Brain microvascular endothelial cell (primary cell): ENCODE measurements around the gene C18orf63.
"Not testable (repeated sequence)": the region's sequence is repeated elsewhere in the genome, so short reads cannot be mapped to it uniquely, and the experiment has no call there.

ENCODE experiments used
- DNase-seq: peaks from one replicate; pipeline ENCODE4 v3.0.0-alpha.2; 2020
- H3K27ac ChIP-seq: fragments of 250-450 bp; sonication (Bioruptor Pico); 2 replicates; pipeline ENCODE4 v1.5.1; 2020; ENCODE audit warnings: mild to moderate bottlenecking, moderate library complexity
- H3K27me3 ChIP-seq: fragments of 250-450 bp; sonication (Bioruptor Pico); replicated peaks from 2 replicates; pipeline ENCODE4 v1.5.1; 2020; ENCODE audit warnings: mild to moderate bottlenecking
- H3K36me3 ChIP-seq: fragments of 250-450 bp; sonication (Bioruptor Pico); replicated peaks from 2 replicates; pipeline ENCODE4 v1.5.1; 2020; ENCODE audit warnings: mild to moderate bottlenecking
- H3K4me3 ChIP-seq: 2 replicates; pipeline ENCODE4 v1.5.1; 2011; ENCODE audit warnings: low read depth, mild to moderate bottlenecking, control low read depth, low read length, moderate library complexity
- in situ Hi-C: cut with HindIII; loops from 2 replicates; pipeline ENCODE4 v1.10.0; 2017; ENCODE audit warnings: low sequenced_read_pairs, low pct_ligation_motif_present
- TF ChIP-seq, protein P1 (sequence below): IDR thresholded peaks from 2 replicates; pipeline ENCODE4 v1.5.1; 2011; ENCODE audit warnings: low read depth, mild to moderate bottlenecking, moderate library complexity, low read length, control low read depth, inconsistent platforms; ENCODE audit errors: missing control alignments

C18orf63 gene

DNA sequence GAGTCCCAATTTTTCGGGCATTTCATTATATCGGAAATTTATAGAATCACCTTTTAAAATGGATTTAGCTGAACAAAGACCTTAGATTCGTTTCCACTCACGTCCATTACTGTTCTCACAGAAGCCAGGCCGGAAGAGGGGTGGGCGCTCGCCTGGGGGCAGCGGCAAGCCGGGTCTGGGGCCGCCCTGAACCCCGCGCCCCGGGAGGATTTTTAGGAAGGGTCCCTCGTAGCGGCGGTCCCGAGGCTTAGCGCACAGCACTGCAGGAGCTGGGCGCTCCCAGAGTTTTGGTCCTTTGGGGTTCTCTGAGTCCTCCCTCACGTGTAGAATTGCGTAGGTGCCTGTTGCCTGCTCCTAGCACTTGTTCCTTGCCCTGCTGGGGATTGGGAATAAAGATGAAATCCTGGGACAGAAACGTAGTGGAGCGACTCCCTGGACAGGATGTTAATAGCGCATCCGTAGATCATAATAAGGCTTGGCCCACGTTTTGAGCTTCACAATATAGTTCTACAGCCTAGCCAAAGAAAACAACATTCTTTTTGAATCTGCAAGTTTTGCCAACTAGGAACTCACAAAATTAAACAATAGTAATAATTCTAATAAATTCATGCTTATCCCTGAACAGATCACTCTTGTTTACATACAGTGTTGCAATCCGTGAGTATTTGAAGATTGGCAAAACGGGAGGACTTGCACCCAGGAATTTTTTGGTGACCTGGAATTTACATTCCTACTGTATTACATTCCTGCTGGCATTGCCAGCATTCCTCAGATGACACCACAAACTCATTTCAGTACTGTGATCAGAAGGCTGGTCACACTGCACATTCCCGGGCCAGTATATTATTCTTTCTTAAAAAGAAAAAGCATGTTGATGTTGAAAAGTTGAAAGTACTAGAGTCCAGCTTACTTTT is 875 bp downstream of the C18orf63 start:
- Histone ChIP-seq H3K36me3 (no peaks in the 10 kb centered on the region), H3K4me3 (no peak overlapping the region), H3K27ac (no peak overlapping the region), H3K27me3 (no peaks in the 10 kb centered on the region)
- TF ChIP-seq, protein P1, sequence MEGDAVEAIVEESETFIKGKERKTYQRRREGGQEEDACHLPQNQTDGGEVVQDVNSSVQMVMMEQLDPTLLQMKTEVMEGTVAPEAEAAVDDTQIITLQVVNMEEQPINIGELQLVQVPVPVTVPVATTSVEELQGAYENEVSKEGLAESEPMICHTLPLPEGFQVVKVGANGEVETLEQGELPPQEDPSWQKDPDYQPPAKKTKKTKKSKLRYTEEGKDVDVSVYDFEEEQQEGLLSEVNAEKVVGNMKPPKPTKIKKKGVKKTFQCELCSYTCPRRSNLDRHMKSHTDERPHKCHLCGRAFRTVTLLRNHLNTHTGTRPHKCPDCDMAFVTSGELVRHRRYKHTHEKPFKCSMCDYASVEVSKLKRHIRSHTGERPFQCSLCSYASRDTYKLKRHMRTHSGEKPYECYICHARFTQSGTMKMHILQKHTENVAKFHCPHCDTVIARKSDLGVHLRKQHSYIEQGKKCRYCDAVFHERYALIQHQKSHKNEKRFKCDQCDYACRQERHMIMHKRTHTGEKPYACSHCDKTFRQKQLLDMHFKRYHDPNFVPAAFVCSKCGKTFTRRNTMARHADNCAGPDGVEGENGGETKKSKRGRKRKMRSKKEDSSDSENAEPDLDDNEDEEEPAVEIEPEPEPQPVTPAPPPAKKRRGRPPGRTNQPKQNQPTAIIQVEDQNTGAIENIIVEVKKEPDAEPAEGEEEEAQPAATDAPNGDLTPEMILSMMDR = no peak
- peak; percentile 58 for DNase-seq
- in situ Hi-C loops = no loop called here

DNA sequence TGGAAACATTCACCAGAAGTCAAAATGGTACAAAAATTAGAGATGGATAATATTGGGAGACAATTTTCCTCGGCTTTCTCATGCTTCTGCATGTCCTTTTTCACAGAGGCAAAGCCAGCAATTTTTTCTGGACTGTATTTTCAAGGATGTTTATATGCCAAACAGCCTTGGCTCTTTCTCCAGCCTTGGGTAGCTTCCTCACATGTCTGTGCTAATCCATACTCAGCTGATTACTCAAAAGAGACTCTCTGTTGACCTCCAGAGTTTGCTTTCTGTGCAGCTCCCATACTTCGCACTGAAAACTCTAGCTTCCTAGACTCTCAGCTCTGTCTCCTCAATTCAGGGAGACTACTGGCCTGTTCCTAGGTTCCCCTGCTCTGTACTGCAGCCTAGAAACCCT is 10.6 kb downstream of the C18orf63 start:
- TF ChIP-seq, protein P1 = no peak
- no peak for DNase-seq
- Histone ChIP-seq H3K27ac (no peak overlapping the region), H3K27me3 (no peaks in the 10 kb centered on the region), H3K36me3 (no peaks in the 10 kb centered on the region), H3K4me3 (no peak overlapping the region)
- in situ Hi-C loops = loop anchor here (25.0 kb wide), 1 partner anchor 139 kb away; no protein-coding TSS in a partner anchor

DNA sequence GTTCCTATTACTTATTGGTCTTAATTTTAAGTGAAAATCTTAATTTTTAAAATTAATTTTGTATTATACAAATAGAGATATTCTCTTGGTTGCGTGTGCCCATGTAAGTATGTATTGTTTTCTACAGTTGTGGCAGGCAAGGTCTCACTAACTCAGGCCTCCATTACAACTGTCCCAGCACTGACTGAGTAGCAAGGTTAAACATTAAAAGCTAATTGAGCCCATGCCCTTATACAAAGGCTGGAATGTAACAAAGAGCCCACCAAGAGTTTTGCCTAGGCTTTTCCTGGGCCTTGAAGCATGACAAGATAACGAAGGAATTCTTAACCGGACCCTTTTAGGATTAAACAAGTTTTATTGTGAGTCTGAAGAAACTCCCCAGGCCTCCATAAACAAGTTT is 11.2 kb downstream of the C18orf63 start:
- not testable (repeated sequence) for H3K27ac ChIP-seq, H3K27me3 ChIP-seq, DNase-seq, H3K4me3 ChIP-seq, H3K36me3 ChIP-seq
- in situ Hi-C loops = loop anchor here (25.0 kb wide), 1 partner anchor 139 kb away; no protein-coding TSS in a partner anchor

DNA sequence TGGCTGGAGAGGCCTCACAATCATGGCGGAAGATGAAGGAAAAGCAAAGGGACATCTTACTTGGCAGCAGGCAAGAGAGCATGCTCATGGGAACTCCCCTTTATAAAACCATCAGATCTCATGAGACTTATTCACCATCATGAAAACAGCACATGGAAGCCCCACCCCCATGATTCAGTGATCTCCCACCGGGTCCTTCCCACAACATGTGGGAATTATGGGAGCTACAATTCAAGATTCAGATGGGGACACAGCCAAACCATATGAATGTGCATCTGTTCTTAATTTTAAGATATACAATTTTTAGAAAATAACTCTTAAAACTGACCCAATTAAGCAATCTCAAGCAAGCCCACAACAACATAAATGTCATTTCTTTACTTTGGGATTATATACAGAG is 12.6 kb downstream of the C18orf63 start:
- in situ Hi-C loops = loop anchor here (25.0 kb wide), 1 partner anchor 141 kb away; no protein-coding TSS in a partner anchor
- TF ChIP-seq, protein P1 = no peak
- no peak for DNase-seq
- Histone ChIP-seq H3K36me3 (no peaks in the 10 kb centered on the region), H3K27ac (no peak overlapping the region), H3K27me3 (no peaks in the 10 kb centered on the region), H3K4me3 (no peak overlapping the region)

DNA sequence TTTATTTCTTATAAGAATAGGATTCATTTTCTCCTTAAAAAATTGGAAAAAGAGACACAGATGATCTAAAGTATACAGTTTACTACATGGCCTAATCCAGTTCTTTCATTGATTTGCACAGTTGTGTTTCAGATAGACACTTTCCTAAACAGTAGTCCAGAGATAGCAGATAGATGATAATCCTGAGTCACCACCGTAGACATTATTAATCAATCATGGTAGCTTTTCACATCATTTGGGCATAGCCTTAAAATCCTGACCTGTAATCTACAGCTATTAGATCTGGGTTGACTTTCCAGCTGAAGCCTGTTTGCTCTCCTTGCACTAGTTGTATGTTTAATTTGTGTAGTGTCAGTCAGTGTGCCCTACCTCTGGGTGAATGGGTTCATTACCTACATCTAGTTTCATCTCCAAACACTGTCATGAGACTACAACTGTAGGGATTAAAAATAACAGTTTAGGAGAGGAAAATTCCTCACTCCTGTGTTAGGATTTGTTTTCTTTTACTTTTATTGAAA is 14.1 kb downstream of the C18orf63 start:
- in situ Hi-C loops = loop anchor here (25.0 kb wide), 1 partner anchor 142 kb away; no protein-coding TSS in a partner anchor
- DNase-seq = no peak
- H3K36me3 ChIP-seq = no peaks in the 10 kb centered on the region
- no peak overlapping the region for H3K4me3 ChIP-seq
- TF ChIP-seq, protein P1 = no peak
- H3K27me3 ChIP-seq = no peaks in the 10 kb centered on the region
- H3K27ac ChIP-seq = no peak overlapping the region

DNA sequence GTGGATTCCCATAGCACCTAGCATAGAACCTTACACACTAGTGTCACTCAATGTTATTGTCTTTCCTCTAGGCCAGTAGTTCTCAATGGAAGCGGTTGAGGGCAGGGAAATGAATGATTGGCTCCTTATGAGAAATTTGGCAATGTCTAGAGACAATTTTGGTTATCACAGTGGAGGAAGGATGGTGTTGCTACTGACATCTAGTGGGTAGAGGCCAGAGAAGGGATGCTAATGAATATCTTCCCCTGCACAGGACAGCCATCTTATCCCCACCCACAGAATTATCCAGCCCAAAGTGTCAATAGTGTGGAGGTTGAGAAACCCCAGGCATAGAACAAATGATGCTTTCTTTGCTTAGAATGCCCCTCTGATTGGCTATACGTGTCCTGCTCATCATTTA is 15.8 kb downstream of the C18orf63 start:
- Histone ChIP-seq H3K27me3 (no peaks in the 10 kb centered on the region), H3K36me3 (no peaks in the 10 kb centered on the region), H3K4me3 (no peak overlapping the region), H3K27ac (no peak overlapping the region)
- TF ChIP-seq, protein P1 = peak; percentile 70
- DNase-seq = peak; percentile 51
- in situ Hi-C loops = loop anchor here (25.0 kb wide), 1 partner anchor 144 kb away; no protein-coding TSS in a partner anchor
